ENCODE data around the gene LRP11.
"Not testable (repeated sequence)": the region's sequence is repeated elsewhere in the genome, so short reads cannot be mapped to it uniquely, and the experiment has no call there.

DNA sequence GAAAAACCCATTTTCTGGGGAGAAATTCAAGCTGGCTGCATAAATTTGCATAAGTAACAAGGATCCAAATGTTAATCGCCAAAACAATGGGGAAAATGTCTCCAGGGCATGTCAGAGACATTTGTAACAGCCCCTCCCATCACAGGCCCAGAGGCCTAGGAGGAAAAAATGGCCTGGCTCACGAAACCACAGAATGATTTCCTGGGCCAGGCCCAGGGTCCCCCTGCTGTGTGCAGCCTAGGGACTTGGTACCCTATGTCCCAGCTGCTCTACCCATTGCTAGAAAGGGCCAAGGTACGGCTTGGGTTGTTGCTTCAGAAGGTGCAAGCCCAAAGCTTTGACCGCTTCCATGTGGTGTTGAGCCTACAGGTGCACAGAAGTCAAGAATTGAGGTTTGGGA lies 44.3 kb upstream of the LRP11 start:
- TF ChIP-seq, protein P1, sequence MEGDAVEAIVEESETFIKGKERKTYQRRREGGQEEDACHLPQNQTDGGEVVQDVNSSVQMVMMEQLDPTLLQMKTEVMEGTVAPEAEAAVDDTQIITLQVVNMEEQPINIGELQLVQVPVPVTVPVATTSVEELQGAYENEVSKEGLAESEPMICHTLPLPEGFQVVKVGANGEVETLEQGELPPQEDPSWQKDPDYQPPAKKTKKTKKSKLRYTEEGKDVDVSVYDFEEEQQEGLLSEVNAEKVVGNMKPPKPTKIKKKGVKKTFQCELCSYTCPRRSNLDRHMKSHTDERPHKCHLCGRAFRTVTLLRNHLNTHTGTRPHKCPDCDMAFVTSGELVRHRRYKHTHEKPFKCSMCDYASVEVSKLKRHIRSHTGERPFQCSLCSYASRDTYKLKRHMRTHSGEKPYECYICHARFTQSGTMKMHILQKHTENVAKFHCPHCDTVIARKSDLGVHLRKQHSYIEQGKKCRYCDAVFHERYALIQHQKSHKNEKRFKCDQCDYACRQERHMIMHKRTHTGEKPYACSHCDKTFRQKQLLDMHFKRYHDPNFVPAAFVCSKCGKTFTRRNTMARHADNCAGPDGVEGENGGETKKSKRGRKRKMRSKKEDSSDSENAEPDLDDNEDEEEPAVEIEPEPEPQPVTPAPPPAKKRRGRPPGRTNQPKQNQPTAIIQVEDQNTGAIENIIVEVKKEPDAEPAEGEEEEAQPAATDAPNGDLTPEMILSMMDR (IDR thresholded peaks at IDR 0.05; ENCODE audit: low read length), result not testable (repeated sequence)
- TF ChIP-seq EZH2 (IDR thresholded peaks at IDR 0.05; ENCODE audit: borderline replicate concordance, low read length), result not testable (repeated sequence)

Data from OCI-LY1 (cell line).